DMS114 treated with DMSO at 0.1 percent for 48 hours (cell line): ENCODE measurements around the gene ARFGAP3.

ENCODE experiments used
- DNase-seq: peaks from one replicate; lab custom pipeline; 2025; ENCODE audit not compliant: unreplicated experiment; lab: John Stamatoyannopoulos, UW

The ARFGAP3 gene

GRCh38 chr22:42884616-42885375 is 27.7 kb upstream of the ARFGAP3 start:
- DNase-seq = no peak

GRCh38 chr22:42883970-42884369 is 26.9 kb upstream of the ARFGAP3 start:
- DNase-seq = no peak

GRCh38 chr22:42883121-42883520 is 26.0 kb upstream of the ARFGAP3 start:
- DNase-seq = no peak

GRCh38 chr22:42881982-42882656 is 25.0 kb upstream of the ARFGAP3 start:
- no peak for DNase-seq

GRCh38 chr22:42881298-42881697 is 24.2 kb upstream of the ARFGAP3 start:
- no peak for DNase-seq

GRCh38 chr22:42880815-42881214 is 23.7 kb upstream of the ARFGAP3 start:
- no peak for DNase-seq

- no peak for DNase-seq
Observed at GRCh38 chr22:42879371-42880021, 22.4 kb upstream of the ARFGAP3 start.

- DNase-seq = no peak
Observed at GRCh38 chr22:42878561-42879305, 21.7 kb upstream of the ARFGAP3 start.

GRCh38 chr22:42877597-42878340 is 20.7 kb upstream of the ARFGAP3 start:
- DNase-seq = no peak

- no peak for DNase-seq
Observed at GRCh38 chr22:42877158-42877557, 20.1 kb upstream of the ARFGAP3 start.

GRCh38 chr22:42876041-42876440 is 19.0 kb upstream of the ARFGAP3 start:
- DNase-seq = no peak

GRCh38 chr22:42874010-42874409 is 16.9 kb upstream of the ARFGAP3 start:
- no peak for DNase-seq

- no peak for DNase-seq
Observed at GRCh38 chr22:42873356-42873755, 16.3 kb upstream of the ARFGAP3 start.

GRCh38 chr22:42872821-42873220 is 15.7 kb upstream of the ARFGAP3 start:
- no peak for DNase-seq

GRCh38 chr22:42871146-42872050 is 14.3 kb upstream of the ARFGAP3 start:
- no peak for DNase-seq

GRCh38 chr22:42869888-42870480 is 12.9 kb upstream of the ARFGAP3 start:
- no peak for DNase-seq

- no peak for DNase-seq
Observed at GRCh38 chr22:42869463-42869862, 12.4 kb upstream of the ARFGAP3 start.

GRCh38 chr22:42868751-42869251 is 11.7 kb upstream of the ARFGAP3 start:
- DNase-seq = no peak

- DNase-seq = no peak
Observed at GRCh38 chr22:42866100-42866499, 9.0 kb upstream of the ARFGAP3 start.
